HG02970 (cell line): ENCODE data around the gene CMSS1.
"Not testable (repeated sequence)": the region's sequence is repeated elsewhere in the genome, so short reads cannot be mapped to it uniquely, and the experiment has no call there.

Source experiments
- ATAC-seq: cut with Tn5 transposase; IDR thresholded peaks from one replicate; pipeline ENCODE4 v1.9.1; 2021; ENCODE audit warnings: mild to moderate bottlenecking, moderate library complexity, moderate number of reproducible peaks; ENCODE audit not compliant: unreplicated experiment, low FRiP score

Gene CMSS1

DNA sequence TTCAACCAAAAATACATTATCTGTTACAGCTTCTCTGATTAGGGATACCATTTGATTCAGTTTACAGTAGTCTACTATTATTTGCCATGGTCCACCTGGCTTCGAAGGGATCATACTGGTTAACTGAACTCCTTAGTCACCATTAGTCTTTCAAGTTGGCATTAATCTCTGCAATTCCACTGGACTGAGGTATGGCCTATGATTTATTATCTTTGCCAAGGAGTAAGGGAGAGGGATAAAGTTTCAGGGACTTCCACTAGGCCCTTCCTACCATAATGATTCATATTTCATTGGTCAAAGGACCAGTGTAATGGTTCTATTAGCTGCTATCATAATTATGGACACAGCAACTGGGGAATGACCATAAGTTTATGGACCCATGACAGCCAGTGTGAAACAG lies 7.3 kb upstream of the CMSS1 start:
- ATAC-seq: no peak

DNA sequence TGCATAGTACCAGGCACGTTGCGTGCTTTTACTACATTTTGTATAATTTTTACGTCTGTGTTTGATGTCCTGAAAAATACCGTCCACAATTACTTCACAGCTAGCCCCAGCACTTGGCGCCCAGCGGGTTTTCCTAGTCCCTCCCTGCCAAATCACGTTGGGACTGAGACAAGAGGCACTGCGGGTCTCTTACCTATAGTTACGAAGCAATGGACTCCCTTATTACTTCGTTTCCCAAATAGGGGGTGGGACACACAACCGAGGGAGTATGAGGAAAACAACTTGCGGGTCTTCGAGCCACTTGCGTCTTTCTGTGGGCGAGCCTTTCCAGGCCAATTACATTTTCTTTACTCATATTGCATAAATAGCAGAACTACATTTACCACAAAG lies 620 bp upstream of the CMSS1 start:
- no peak for ATAC-seq

DNA sequence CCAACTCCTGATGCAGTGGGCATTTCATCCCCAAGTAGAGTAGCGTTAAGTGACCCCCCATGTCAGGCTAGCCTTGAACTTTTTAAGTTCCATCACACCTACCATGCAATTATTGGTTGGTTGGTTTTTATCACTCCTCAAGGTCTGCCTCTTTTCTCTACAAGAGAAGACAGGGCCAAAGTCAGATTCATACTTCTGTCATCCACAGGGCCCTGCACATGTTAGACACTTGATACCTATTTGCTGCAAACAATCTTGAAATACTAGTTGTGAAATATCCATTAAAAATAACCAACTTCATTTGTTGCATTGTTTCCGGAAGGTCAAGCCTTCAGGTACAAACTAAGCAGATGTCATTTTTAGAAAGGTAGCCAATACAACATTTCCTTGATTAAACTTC lies 1.2 kb downstream of the CMSS1 start:
- ATAC-seq: no peak

DNA sequence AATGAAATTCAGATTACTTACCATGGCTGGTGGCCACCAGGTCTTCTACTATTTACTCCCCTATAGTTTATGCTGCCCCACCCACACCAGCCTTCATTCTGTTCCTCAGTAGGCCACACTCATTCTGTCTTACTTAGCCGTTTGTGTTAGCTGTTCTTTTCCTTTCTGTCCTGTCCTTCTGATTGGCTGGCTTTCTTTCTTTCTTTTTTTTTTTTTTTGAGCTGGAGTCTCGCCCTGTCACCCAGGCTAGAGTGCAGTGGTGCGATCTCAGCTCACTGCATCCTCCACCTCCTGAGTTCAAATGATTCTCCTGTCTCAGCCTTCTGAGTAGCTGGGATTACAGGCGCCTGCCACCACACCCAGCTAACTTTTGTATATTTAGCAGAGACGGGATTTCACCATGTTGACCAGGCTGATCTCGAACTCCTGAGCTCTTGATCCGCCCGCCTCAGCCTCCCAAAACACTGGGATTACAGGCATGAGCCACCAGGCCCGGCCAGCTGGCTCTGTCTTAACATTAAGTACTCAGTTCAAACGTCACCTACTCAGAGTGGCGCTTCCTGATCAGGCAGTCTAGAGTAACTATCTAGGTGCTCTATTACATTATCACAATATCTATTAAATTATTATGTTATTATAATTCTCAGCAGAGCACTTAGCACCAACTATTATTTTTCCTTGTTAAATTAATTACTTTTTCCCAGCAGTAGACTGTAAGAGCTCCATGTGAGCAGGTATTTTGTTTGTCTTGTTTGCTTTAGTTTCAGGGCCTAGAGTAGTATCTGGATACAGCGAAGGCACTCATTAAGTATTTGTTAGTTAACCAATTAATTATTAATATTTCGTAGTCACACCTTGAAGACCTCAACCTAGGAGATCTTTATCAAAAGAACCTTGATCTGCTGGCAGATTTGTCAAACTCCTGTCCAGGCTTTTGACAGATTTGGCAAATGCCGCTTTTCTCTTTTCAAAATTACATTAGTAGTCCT lies 6.4 kb downstream of the CMSS1 start:
- ATAC-seq: no peak

DNA sequence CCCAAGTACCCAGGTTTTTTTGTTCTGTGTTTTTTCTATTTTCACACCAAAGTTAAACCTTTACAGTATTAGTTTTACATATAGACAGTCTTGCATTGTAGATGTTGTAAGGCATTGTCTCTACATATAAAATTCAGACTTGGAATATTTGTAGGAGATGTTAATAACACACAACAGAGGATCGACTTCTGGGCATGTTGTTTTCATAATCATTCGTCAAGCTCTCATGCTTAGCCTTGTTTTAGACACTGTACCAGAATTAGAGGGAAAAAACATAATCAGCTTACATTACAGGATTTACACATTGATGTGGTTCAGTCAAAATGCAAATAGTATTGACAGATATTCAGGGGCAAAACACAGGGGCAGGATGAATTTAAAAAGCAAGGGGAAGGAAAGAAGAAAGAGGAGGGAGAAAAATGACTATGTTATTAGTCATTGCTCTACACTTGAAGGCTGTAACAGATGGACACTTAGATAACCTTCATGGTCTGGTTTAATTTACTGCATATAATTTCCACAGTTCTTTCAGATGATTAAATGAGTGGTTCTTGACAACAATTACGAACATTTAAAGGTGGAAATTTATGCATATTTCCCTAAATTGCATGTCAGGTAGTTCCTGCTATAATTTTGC lies 7.5 kb downstream of the CMSS1 start:
- ATAC-seq: no peak

DNA sequence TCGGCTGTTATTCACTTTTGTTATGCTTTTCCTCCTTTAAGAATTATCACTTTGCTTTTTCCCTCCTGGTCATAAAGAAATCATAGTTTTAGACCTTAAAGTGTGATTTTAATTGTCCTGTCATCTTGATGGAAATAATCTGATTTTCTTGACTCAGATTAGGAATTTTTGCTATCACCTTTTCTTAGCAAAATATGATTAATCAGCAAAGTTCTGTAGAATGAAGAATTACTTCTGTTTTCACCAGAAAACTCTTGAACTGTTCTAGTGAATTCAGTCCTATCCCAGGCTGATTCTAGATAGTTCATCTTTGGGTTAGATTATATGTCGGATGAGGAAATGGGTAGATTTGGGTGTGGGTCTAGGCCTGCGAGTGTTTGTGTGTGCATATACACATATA lies 12.2 kb downstream of the CMSS1 start:
- no peak for ATAC-seq

DNA sequence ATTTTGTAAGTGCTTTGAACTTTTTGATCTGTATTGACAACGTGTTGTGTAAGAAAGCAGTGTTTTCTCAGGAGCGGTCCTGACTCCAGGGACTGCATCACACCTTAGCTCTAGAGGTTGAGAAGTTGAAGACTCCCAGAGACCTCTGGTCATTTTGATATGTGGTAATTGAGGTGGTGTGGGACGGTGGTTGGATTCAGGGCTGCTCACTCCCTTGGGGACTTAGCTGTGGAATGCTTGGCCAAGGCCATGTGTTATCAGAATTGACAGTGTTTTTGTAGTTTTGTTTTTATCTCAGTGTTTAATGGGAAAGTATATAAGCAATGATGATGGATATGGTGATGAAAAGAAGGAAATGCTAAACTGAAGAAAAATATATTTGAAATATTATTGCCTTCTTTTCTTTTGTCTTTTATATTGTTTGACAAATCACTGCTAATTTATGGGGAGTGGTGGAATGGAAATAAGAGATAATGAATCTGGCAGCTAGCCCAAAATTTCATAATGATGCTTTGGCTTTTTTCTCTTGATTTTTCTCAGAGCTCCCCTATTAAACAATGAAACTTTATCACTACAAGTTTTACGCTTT lies 16.0 kb downstream of the CMSS1 start:
- ATAC-seq: no peak

DNA sequence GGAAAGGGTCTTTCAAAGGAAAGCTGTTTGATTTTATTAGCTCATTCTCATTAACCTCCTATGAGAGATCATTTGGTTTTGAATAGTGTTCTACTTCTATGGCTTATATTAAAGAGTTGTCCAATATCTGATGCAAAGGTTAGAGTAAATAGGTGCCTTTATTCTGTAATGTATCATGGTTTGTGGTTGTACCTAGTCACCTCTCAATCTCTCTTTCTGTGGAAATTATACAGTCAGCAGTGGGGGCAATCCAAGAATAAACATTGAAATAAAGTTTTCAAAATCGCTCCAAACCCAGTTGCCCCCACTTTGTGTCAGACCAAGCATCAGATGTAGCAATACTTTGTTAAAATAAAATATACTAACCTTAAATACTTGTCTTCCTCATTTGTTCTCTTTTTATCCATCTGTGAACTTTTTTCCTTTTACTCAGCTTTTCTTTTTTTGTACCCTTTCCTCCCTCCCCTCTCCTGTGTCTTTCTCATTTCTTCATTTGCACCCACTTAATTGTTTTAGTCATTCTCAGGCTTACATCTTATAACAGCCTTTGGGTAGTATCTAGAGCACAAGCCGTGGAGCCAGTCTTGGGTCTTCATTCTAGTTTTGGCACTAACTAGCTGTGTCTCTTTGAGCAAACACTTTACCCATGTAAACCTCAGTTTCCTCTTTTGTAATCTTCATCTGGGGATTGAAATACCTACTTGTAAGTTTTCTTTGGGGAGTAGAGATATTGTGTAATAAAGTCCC lies 16.7 kb downstream of the CMSS1 start:
- ATAC-seq: no peak

DNA sequence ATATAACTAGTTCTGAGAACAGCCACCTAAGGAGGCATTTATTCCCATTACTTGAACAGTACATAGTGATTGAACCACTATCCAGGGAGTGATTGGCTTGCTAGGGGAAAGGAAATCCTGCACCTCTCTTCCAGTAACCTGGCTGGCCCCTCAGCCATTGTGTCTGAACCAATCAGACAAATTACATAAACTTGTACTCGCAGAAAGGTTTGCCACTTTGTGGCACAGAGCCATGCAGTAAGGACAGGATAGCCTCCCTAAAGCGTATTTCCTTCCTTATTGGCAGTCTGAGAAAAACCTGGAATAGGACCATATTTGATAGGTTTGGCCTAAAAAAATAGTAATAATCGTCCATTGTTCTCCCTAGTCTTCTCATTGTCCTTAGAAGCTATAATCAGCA lies 19.0 kb downstream of the CMSS1 start:
- no peak for ATAC-seq

DNA sequence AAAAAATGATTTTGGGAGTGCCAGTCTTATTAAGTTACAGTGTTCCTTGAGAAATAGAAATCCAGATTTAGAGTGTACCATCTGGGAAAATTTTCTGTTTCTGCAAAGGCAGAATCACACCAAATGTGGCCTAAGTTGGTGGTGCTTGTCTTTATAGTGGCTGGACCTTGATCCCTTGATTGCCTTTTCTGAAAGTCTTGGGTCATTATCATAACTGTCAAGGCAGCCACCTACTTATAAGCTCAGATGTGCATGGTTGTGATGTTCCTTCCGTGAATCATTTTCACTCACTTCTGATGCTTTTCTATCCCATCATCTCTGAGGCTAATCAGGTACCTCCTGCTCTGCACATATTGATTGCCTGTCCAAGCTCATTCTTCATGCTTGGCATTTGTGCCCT lies 20.1 kb downstream of the CMSS1 start:
- ATAC-seq: no peak

DNA sequence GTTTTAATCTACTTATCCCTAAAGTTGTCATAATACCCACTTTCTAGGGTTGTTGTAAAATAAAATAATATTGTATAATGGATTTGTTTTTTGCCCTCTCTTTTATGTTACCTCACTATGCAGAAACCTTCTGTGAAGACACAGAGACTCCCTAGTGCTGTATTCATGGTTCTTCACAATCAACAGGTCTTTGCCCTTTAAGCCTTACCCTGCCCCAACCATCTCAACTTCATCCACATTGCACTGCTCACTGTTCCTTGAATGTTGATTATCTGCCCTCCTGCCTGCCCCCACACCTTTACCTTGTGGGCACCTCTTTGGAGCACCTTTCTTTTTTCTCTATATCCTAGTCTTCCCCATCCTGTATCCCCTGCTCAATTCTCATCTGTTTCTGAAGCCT lies 21.1 kb downstream of the CMSS1 start:
- ATAC-seq: no peak

DNA sequence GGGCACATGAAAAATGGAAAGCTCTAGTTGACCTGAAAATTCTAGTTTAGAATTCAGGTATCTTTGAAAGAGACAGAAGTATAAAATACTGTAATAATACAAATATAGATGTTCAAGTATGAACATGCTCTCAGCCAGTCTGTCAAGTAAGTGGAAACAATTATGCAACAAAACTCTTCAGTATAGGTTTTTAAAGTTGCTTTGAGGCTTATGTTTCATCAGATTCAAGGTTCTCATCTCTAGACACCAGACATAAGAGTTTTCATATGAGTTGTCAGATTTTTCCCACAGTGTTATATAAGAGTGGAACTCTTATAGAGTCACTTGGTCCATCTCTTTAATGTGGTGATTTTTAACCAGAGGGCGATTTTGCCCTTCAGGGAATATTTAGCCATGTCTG lies 22.0 kb downstream of the CMSS1 start:
- ATAC-seq: no peak

DNA sequence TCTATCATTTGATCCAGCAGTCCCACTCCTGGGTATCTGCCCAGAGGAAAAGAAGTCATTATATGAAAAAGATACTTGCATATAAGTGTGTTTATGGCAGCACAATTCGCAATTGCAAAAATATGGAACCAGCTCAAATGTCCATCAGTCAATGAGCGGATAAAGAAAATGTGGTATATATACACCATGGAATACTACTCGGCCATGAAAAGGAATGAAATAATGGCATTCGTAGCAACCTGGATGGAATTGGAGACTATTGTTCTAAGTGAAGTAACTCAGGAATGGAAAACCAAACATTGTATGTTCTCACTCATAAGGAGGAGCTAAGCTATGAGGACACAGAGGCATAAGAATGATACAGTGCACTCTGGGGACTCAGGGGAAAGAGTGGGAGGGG lies 24.3 kb downstream of the CMSS1 start:
- ATAC-seq: not testable (repeated sequence)

DNA sequence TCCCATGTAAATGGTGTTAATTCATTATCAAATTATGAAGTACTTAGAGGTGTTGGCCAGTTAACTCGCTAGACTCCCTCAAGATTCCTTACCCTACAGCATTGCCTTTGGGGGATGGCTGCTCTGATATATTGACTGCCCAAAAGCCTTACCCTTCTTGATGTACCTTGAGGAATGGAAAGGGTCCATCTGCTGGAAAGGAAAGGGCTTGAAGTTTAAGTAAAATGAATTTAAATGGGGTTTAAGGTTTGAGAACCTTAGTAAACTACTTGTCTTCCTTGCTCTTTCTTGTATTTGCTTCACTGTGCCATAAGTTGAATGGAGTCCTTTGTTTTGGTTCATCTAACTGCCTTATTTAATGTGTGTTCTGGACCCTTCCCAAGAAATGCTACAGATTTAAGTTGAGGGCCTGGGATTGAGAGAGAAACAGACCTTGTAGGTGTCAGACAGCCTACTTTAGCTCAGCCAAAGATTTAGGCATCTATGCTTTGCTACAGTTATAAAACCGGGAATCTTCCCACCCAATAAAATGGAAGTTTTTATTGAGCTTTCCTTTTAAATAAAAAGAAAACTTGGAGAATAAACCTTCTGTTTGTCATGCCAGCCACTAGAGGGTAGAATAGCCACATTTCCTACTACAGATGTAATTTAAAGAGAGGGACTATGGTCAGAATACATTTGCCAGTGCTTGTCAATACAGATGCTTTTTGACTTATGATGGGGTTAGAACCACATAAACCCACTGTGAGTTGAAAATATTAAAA lies 25.3 kb downstream of the CMSS1 start:
- ATAC-seq: no peak

DNA sequence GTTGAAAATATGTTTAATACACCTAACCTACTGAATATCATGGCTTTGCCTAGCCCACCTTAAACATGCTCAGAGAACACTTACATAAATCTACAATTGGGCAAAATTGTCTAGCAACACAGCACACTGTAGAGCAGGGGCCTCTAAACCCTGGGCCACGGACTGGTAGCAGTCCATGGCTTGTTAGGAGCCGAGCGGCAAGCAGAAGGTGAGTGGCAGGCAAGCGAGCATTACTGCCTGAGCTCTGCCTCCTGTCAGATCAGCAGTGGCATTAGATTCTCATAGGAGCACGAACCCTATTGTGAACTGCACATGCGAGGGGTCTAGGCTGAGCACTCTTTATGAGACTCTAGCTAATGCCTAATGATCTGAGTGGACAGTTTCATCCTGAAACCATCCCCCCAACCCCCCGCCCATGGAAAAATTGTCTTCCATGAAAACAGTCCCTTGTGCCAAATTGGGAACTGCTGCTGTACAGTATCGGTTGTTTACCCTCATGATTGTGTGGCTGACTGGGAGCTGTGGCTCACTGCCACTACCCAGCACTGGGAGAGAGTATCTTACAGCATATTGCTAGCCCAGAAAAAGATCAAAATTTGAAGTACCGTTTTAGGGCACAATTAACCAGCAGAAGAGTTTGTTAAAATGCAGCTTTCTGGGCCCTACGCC lies 26.1 kb downstream of the CMSS1 start:
- ATAC-seq: no peak

DNA sequence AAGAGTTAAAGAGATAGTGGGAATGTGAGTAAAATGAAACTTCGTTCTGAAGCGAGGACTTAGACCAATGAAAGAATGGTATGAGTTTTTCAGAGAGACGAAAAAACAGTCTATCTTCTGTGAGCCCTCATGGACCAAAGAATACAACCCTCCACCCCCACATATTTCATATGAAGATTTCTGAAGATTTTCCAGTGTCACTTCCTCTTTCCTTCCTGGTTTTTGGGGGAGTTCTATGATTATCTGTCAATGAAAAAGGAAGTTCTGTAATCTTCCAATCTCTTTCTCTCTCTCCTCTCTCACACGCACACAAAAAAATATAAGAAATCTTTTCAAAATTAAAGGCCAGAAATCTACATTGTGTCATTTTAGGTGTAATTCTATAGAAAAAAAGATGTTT lies 27.7 kb downstream of the CMSS1 start:
- no peak for ATAC-seq

DNA sequence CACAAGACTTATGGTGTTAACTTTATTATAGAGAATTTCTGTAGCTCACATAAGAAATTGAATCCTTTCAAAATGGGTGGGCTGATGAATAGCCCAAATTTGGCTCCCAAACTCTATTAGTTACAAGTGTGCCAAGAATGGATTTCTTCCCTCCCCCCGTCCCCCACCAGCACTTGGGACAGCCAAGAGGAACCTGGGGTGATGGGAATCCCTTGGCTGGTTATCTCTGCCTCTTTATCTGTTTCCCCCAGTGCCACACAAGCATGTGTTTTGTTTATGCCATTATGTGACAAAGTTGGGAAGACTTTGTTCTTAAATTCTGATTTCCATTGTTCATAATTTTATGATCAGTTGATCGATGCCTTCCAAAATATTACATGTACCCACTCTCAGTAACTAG lies 28.3 kb downstream of the CMSS1 start:
- no peak for ATAC-seq

DNA sequence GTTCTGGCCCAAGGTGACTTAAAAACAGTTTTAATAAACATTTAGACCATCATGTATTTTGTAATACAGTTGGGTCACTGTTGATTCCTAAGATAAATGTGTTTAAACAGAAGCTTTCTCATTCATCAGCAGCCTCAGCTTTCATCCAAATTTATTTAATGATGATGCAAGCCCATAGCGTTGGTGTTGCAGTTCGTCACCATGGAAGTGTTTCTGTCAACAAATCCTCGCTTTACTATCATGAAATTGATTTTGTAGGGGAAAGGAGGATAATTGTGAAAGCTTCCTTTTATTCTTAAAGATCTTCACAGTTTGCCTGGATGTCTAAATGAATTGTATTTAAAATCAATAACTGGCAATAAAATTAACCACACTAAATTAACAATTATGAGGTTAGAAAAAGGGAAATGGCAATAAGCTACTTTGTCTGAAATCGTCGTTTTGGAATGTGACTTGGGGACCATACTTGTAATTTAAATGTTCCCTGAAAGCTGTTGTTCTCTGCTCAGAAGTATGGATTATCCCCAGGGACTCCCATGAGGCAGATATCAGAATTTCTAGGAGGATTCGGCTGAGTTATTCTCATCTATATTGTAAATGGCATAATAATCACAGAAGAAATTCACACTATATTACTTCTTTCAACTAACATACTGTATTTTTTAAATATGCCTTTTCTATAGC lies 29.0 kb downstream of the CMSS1 start:
- no peak for ATAC-seq

DNA sequence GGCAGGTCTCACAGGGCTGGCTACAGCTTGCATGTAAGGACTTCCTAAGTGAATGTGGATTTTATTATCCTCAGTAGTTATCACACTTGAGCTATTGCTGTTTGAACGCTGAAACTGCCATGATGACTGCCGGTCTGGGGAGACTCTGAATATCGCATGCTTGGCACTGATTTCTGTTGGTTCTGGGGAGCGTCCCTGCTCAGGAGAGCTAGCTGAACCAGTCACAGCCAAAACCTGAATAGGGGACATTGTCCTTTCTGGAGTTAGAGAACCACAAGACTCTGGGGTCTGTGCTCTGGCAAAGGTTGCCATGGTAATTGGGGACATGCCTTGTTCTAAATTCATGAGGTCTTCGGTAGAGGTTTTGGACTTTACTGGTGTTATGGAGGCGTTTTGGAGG lies 30.8 kb downstream of the CMSS1 start:
- ATAC-seq: no peak
